ENCODE data around the gene DPCD. TPM values are rescaled to one million over a fixed set of nuclear protein-coding genes. Genes with fewer than 3 reads are reported as not detected.

DPCD gene
- total and polyA plus RNA-seq, 2 experiments from 2014 or later: 22.5 to 38.1 TPM

- no peak for TF ChIP-seq REST (IDR thresholded peaks at IDR 0.05; ENCODE audit: unreplicated experiment)
- no peak for TF ChIP-seq ZNF331 (CRISPR knock-in tag; IDR thresholded peaks at IDR 0.05; ENCODE audit: low read depth)
- TF ChIP-seq STAT1 (IDR thresholded peaks at IDR 0.05; ENCODE audit: unreplicated experiment): no peak
- no peak for TF ChIP-seq ETS1 (IDR thresholded peaks at IDR 0.05)
Observed at GRCh38 chr10:101550965-101551364, 37.2 kb upstream of the DPCD start (continued).

DNA sequence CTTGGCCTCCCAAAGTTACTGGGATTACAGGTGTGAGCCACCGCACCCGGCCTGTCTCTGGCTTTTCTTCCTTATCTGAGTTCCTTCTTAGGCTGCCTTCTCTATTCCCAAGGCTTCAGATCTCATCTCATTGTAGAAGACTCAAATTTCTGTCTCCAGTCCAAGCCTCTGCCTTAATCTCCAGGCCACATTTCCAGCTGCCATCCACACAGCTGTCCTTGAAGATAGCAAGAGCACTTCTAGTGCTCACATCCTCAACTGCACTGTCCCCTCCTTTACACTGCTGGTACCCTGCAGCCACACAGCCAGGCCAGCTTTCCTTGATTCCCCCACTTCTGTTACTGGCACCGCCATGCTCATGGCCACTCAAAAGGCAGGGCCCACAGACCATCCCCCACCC is 35.7 kb upstream of the DPCD start:
- H2AFZ ChIP-seq: no peak overlapping the region
- H4K20me1 ChIP-seq (replicated peaks; ENCODE audit: insufficient read depth): no peaks in the 10 kb centered on the region
- H3K27me3 Mint-ChIP-seq (ENCODE audit: insufficient read depth, low read depth, poor library complexity): peaks cover 2% of the 10 kb centered on the region
- no peaks in the 10 kb centered on the region for H3K27me3 ChIP-seq (ENCODE audit: insufficient read depth)
- H3K9me2 ChIP-seq (ENCODE audit: insufficient read depth): no peaks in the 10 kb centered on the region
- no peak overlapping the region for H3K4me3 Mint-ChIP-seq
- no peaks in the 10 kb centered on the region for H3K79me2 ChIP-seq (replicated peaks; ENCODE audit: insufficient read depth)
- no peaks in the 10 kb centered on the region; the same call in 2 of the 3 replicates for H3K9me3 Mint-ChIP-seq
- no peaks in the 10 kb centered on the region for H3K36me3 ChIP-seq (ENCODE audit: insufficient read depth)
- H3K27ac Mint-ChIP-seq: no peak overlapping the region
- no peak overlapping the region for H3K27ac ChIP-seq (ENCODE audit: low read depth)
- H3K36me3 Mint-ChIP-seq (ENCODE audit: low read depth): no peaks in the 10 kb centered on the region; the same call in 2 of the 3 replicates
- H3K4me2 ChIP-seq: no peak overlapping the region
- DNase-seq (ENCODE audit: low spot score) (no peak), ATAC-seq (no peak)
- H3K4me3 ChIP-seq: no peak overlapping the region
- no peaks in the 10 kb centered on the region for H3F3A ChIP-seq (replicated peaks; ENCODE audit: low read depth)
- H3K4me1 Mint-ChIP-seq: no peaks in the 10 kb centered on the region
- H3K4me1 ChIP-seq (ENCODE audit: insufficient read depth): no peaks in the 10 kb centered on the region
- TF ChIP-seq REST (IDR thresholded peaks at IDR 0.05; ENCODE audit: unreplicated experiment): no peak
- TF ChIP-seq ZNF331 (CRISPR knock-in tag; IDR thresholded peaks at IDR 0.05; ENCODE audit: low read depth): no peak
- no peak for TF ChIP-seq ETS1 (IDR thresholded peaks at IDR 0.05)
- no peak for TF ChIP-seq CTCF (conservative IDR thresholded peaks at IDR 0.05; ENCODE audit: low read depth in 2 of 2)
- no peak for TF ChIP-seq EZH2phosphoT487 (IDR thresholded peaks at IDR 0.05; ENCODE audit: unreplicated experiment)

Data from GM23338 (cell line).